Fibroblast of peridontal ligament (primary cell): ENCODE results near the gene NSMF.
"Not testable (repeated sequence)": the region's sequence is repeated elsewhere in the genome, so short reads cannot be mapped to it uniquely, and the experiment has no call there.

Experiments used
- DNase-seq: peaks from one replicate; pipeline ENCODE4 v3.0.0-alpha.2; 2010; ENCODE audit errors: extremely low read depth

The NSMF gene

DNA sequence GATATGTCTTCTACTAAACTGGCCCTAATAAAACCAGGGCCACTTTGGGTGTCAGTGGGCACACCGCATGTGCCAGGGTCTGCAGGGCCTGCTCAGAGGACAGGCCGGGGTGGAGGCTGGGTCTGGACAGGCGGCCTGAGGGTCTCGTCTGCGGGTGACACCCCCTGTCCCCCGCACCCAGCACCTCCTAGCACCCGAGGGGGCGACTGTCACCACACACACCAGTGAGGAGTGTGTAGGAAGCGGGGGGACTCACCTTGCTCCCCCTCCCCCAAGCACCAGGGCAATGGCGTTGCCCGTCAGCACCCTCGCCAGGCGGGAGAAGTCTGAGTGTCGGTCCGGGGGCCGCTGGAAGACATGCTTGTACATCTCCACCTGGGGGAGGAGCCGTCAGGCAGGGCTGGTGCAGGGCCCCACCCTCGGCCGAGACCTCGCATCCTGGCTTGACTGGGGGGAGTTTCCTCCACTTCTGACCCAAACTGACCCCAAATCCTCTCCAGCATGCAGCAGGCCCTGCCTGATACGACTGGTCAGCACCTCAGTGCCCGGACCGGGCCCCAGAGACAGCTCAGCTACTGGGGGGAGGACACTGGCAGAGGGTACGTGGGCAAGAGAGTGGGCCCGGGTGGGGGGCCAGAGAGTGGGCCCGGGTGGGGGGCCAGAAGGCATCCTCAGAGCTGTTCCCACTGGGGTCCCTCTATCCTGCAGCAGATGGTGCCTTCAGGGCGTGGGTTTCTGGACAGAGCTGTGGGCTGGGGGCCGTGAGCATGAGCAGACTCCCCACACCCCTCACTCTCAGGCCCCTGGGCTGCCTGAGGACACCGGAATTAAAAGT is 18.9 kb upstream of the NSMF start:
- no peak for DNase-seq

DNA sequence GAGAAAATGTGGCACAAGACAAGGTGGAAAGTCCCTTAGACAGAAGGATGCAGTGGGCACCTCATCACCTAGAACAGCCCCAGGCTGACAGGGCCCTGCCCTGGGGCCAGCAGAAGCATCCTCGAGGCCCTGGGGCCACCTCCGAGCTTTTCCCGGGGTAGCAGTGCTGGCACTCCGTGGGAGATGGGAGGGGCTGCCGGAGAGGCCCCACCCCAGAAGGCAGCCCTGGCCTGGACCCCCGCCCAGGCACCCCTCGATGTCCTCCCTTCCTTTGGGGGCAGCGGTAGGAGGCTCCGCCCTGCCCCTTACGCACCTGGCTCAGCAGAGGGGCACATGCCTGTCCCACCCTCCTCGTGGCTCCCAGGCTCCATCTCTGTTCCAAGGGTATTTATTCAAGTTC is 17.7 kb upstream of the NSMF start:
- no peak for DNase-seq

DNA sequence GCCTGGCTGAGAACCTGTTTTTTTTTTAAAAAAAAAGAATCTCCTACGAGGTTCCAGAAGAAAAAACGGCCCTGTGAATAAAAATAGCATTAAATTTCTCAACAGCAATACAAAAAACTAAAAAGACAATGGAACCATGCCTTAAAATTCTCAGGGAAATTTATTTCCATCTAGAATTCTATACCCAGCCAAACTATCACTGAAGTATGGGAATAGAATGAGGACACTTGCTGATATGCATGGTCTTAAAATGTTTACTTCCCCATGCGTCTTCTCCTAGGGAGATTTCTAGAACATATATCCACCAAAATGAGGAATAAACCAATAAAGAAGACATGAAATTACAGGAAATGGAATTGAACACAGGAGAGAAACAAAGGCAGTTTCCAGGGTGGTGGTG is 16.5 kb upstream of the NSMF start:
- DNase-seq = no peak

DNA sequence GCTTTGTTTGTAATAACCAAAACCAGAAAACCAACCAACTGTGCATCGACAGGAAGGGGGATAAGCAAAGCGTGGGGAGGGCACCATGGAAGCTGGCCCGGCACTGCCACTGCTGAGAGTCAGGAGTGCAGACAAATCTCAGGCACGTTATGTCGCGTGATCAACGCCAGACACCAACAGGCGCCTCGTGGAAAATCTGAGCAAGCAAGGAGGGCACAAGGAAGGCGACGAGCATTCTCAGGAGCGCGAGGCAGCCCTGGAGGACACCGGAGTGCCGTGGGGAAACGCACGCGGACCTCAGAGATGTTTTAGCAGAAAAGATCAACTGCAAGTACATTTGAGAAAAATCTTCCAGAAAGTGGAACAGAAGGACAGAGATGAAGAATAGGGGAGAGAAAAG is 15.1 kb upstream of the NSMF start:
- no peak for DNase-seq

DNA sequence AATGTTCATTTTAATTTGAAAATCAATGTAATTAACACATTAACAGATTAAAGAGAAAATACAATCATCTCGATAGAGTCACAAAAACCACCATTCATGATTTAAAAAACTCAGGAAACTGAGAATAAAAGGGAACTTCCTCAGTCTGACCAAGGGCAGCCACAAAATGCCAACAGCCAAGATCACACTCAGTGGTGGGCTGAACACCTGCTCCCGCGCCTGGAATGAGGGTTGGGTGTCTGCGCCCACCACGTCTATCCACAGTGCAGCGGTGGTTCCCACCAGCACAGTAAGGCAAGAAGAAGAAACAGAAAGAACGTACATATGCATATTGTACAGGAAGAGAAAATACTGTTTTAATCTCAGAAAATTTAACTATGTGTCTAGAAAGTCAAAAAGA is 11.7 kb upstream of the NSMF start:
- no peak for DNase-seq

DNA sequence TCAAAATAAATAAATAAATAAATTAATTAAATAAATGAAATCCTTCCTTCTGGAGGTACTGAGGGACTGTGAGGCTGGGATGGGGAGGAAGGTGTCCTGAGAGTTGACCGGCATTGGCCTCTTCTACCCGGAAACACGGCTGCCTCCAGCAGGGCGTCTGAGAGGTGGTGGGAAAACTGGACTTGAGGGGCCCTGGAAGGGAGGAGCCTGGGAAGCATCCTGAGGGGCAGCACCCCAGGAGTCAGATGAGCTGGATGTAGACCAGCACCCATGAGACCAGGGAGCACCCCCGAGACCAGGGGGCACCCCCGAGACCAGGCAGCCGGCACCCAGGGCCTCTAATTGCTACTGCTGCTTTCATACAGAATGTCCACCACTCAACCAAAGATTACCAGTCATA is 8.8 kb upstream of the NSMF start:
- DNase-seq = no peak

DNA sequence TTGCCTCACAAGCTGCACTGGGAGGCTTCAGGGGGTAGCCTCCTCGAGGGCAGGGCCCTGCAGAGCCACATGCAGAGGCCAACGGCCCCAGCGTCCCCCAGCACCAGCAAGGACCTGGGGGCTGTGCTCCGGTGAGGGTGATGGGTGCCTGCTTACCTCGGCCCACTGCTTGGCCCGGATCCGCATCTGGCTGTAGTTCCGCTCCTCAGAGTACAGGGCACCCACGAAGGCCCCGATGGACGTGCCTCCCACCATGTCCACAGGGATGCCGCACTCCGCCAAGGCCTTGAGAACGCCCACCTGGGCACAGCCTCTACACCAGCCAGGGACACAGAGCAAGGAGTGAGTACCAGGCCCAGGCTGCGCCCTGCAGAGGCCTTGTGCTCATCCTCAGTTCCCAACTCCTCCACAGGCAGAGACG is 8.0 kb upstream of the NSMF start:
- DNase-seq = no peak

DNA sequence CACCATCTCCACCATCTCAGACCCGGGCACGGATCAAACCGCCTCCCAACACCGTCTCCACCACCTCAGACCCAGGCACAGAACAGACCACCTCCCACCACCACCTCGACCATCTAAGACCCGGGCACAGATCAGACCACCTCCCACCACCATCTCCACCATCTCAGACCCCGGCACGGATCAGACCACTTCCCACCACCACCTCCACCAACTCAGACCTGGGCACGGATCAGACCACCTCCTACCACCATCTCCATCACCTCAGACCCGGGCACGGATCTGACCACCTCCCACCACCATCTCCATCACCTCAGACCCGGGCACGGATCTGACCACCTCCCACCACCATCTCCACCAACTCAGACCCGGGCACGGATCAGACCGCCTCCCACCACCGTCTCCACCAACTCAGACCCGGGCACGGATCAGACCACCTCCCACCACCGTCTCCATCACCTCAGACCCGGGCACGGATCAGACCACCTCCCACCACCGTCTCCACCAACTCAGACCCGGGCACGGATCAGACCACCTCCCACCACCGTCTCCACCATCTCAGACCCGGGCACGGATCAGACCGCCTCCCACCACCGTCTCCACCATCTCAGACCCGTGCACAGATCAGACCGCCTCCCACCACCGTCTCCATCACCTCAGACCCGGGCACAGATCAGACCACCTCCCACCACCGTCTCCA is 7.4 kb upstream of the NSMF start:
- DNase-seq = not testable (repeated sequence)

DNA sequence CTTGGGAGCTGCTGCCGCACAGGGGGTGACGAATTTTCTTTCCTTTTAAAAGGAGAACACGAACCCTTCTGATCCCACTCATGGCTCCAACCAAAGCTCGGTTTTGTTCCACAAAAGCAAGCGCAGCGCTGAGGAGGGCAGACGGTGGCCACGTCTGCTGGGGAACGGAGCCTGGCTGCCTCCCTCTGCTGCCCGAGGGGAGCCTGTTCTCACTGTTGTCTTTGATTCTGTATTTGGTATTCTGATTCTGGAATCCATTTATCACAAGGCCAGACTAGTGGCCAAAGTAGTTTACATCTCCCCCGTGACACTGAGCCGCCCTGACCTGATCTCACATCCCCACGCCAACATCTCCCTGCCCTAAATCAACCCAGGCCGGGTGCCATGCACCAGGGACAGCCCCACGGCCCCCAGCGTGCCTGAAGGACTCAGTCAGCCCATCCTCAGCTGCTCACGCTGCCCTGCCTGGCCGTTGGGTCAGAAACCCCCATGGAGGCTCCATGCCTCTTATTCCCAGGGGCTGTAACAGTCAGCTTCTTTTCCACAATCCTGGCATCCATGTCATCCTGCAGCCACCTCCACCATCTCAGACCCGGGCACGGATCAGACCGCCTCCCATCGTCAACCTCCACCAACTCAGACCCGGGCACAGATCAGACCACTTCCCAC is 6.7 kb upstream of the NSMF start:
- DNase-seq = no peak

DNA sequence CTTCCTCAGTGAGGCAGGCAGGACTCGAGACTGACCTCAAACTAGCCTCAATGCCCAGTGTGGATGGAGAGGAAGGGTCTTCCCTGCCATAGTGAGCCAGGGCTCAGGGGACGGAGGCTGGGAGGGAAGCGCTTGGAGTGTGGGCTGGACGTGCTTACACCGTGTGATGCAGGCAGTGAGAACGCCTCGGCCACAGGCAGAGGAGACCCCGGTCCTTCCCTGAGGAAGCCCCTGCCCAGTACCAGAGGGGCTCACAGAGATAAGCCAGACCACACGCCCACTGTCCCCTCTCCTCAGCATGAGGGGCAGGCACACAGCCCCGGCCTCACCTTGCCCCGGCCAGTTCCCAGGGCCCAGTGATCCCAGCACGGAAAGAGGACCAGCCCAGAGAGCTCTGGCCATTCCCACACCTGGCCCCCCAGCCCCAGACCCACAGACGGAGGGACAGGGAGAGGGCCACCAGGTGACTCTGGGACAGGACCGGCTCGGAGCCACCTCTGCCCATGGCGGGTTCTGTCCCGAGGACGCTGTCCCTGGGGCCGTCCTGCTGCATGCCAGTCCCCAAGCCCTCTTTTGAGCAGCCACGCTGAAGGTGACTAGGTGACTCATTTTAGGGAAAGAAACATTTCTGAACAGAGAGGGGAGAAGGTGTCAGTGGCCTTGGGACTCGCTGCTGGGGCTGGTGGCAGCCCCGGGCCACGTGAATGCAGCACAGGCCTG is 6.0 kb upstream of the NSMF start:
- DNase-seq = no peak

DNA sequence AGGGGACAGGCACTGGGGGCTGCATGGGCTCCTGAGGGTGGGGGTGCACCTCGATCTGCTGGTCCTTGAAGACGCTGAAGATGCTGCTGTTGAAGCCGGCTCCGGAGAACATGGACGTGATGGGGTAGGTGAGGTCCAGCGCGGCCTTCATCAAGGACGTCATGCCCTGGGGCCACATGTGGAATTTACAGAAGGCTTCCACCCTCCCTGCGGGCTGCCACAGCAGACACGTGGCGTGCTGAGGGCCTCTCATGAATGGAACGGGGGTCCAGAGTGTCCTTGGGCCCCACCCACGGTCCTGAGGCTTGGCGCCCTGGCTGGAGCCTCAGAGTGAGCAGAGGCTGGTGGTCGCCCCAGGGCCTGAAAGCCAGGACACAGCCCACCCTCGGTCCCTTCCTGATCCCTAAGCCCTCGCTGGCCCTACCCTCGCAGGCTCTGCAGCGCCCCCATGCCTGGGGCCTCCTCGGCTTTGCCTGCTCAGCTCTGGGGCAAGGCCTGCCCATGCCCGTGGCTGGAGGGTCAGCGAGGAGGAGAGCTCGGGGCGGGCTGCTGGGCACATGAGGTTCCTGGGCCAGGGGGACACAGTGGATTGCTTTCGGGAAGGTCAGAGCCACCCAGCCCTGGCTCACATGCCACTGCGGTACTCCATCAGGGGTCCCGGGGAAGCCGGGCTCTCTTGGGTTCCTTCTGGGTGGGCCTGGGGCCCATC is 5.3 kb upstream of the NSMF start:
- no peak for DNase-seq

DNA sequence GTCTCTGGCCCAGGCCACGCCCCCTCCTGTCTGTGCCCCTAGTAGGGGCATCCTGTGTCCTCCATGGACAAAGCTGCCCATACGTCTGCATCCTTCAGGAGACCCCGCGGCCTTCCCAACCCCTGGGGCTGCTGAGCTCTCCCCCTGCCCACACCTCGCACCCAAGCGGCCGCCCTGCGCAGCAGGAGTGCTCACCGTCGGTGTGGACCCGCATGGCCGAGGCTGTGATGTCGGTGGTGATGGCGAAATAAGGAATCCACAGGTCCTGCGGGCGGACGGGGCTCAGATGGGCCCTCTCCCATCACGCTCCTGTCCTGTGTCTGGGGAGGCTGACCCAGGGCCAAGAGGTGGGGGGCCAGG is 4.8 kb upstream of the NSMF start:
- DNase-seq = no peak

DNA sequence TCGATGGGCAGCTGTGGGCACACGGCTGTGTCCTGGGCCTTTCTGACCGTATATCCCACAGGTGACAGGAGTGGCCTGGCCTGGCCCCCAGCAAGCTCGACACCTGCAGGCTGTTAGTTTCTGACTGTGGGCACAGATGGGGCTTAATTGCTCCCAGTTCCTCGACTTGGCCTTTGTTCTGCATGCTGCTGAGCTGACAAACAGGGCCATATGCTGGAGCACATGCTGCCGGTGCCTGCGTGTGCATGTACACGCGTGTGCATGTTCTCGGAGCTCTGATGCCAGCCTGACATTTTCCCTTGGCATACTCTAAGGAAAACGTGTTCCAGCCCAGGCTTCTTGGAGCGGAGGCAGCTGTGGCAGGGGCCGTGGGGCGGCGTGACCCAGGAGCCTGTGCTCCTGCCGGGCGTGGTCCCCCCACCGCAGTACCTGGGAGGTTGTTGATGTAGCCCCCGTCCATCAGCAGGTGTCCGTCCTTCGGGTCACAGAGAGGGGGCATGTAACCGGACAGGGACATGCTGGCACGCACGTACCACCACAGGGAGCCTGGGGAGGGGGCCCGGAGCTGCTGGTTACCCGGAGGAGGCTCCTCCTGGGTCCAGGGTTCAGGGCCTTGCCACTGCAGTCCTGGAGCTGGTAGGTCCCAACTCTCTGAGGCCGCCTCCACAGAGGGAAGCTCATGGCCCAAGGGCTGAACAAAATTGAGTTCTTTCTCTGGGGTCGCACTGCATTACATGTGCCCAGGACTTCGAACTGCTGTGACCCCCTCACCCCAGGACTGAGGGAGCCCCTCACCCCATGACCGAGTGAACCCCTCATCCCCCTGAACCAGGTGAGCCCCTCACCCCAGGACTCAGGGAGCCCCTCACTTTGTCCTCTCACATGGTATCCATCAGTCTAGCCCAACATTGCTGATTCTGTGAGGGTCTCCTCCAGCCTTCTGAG is 4.1 kb upstream of the NSMF start:
- no peak for DNase-seq

DNA sequence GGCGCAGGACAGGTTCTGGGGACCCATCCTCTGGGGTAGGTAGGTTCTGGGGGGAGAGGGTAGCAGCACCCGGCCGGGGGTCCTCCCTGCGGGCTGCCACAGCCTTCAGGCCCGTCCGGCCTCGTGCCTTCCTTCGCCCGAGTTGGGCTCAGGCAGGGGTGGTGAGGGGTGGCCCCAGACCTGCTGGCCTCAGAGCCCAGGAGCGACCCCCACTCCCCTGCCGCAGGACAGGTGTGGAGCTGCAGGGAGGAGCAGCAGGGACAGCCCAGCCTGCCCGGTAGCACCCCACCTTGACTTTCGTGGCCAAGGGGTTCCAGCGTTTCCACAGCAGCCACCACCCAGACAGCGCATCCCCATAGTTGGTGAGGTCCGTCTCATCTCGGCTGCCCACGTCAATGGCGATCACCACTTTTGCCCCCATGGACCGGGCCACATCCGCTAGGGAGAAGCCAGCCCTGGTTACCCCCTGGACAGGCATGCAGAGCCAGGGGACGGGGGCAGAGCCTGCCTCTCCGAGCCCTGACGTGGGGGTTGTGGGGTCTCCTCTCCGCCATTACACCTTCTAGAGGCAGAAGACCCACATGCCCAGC is 3.4 kb upstream of the NSMF start:
- no peak for DNase-seq

DNA sequence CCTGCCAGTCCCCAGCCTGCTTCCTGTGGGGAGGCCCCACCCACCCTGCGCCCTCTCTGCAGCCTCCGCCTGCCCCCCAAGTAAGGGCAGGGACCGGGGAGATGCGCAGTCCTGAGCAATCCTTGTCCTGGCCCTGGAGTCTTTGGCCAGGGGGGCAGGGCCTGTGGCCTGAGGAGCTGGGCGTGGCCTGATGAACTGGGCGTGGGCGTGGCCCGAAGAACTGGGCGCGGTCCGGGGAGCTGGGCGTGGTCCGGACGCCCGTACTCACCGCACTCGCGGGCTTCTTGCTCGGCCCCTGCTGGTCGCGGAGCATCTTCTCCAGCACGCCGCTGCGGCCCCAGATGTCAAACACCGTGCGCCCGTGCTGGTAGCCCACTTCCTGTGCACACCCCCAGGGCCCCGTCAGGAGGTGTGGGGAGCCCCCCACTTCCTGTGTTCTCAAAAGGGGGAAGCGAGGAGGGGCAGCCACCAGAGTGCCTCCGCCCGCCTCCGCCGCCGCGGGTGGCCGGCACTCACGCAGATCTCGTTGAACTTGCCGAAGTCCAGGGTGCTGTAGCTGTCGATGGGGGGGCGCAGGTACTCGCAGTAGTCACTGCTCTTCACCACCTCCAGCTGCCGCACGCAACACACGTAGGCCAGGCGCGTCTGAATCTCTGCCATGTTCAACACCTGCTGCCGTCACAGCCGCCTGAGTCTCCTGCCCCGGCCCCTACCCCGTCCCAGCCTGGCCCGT is 2.7 kb upstream of the NSMF start:
- no peak for DNase-seq

DNA sequence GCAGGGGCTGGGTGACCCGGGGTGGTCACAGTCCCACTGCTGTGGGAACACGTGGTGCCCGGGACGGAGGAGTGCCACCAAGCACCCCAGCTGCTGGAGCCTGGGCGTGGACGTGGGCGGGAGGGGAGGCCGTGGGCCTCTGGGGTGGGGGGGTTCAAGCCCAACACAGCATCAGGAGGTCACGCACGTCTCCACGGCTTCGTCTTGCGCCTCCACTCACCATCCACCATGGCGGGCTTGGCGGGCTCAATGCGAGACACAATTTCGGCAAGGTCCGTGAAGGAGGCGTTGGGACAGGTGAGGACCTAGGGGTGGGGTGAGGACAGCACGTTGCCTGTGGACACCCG is 2.2 kb upstream of the NSMF start:
- DNase-seq = no peak

DNA sequence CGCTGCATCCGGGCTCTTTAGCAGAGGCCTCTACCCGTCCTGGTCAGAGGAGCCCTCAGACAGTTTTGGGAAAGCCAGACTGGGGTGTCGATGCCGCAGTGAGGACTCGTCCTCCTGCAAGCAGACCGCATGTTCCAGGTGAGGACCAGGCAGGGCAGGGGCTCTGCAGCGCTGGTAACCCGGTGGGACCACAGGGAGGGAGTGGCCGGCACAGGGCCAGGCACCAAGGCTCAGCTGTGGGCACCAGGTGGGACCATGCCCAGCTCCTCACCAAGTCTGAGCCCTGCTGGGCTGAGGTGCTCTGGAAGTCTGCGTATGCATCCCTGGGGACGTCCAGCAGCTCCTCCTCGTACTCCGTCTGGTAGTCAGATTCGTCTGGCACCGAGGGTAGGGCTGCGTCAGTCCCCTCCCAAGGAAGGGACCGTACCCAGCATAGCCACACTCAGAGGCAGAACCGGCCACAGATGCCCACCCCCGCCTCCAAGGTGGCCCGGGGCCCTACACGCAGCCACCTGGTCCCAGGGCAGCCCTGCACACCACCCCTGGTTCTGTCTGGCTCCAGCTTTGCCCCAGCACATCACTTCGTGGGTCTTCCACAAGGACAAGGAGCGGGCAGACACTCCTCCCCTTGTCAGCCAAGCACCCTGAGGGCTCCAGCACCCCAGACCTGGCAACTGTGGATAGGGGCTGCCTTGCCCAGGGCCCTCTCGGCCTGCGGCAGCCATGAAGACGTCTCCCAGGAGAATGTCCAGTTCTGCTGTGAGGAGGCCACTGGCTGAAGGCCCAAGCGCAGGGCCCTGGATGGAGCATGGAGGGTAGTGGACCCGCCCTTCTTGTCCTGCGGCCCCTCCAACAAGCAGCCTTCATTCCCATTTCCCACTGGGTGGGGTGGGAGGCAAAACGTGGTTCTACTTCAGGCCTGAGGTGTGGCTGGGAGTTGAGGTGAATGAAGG is 1.5 kb upstream of the NSMF start:
- no peak for DNase-seq

DNA sequence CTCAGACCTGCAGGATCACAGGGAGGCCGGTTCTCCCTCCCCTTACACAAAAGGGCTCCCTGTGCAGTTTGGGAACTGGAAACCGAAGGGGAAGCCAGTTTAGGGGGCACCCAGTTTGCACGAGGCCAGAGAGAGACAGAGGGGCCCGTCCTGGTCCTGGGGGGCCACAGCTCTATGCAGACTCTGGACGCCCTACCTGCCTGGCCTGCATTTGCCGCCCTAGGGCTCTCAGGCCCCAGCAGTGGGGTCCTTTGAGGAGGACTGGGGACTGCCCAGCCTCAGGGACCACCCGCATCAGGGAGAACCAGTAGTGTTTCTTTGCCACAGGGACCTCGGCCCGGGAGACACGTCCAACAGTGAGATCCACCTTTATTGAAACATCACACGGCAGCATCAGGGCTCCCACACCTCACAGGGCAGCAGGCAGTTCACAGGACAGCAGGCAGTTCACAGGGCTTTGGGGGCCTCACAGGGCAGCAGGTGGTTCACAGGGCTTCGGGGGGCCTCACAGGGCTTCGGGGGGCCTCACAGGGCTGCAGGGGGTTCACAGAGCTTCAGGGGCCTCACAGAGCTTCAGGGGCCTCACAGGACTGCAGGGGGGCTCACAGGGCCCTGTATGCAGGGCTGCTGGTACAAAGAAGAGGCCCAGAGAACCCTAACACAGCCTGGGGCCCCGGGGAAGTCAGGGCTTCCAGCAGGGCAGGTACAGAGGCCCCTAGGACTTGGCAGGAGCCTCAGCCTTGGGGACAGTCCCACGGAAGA is 648 bp upstream of the NSMF start:
- no peak for DNase-seq
